SJCRH30 (cell line): Measurements from ENCODE around the gene KRTAP5-7. TPM values are rescaled to one million over a fixed set of nuclear protein-coding genes. Genes with fewer than 3 reads are reported as not detected.
A peak's percentile ranks its signal among the peaks of the same experiment; 100 is the strongest.
"Not testable (repeated sequence)": the region's sequence is repeated elsewhere in the genome, so short reads cannot be mapped to it uniquely, and the experiment has no call there.

ENCODE experiments used
- DNase-seq, 2 experiments: peaks; one replicate each; pipeline ENCODE4 v3.0.0-alpha.2; 2015 to 2020
- H3K27ac ChIP-seq: fragments of 250-450 bp; sonication (Bioruptor Pico); 2 replicates; pipeline ENCODE4 v1.5.1; 2020; ENCODE audit warnings: mild to moderate bottlenecking, moderate library complexity
- H3K27me3 ChIP-seq: fragments of 250-450 bp; sonication (Bioruptor Pico); 2 replicates; pipeline ENCODE4 v1.5.1; 2020; ENCODE audit warnings: mild to moderate bottlenecking, moderate library complexity
- H3K36me3 ChIP-seq: fragments of 250-450 bp; sonication (Bioruptor Pico); 2 replicates; pipeline ENCODE4 v1.5.1; 2020; ENCODE audit warnings: mild to moderate bottlenecking, moderate library complexity
- H3K4me1 ChIP-seq: fragments of 250-450 bp; sonication (Bioruptor Pico); 2 replicates; pipeline ENCODE4 v1.5.1; 2020; ENCODE audit warnings: mild to moderate bottlenecking, moderate library complexity
- H3K4me3 ChIP-seq: fragments of 250-450 bp; sonication (Bioruptor Pico); 2 replicates; pipeline ENCODE4 v1.5.1; 2020; ENCODE audit warnings: mild to moderate bottlenecking, moderate library complexity
- H3K9me3 ChIP-seq: fragments of 250-450 bp; sonication (Bioruptor Pico); replicated peaks from 2 replicates; pipeline ENCODE4 v1.5.1; 2020; ENCODE audit warnings: mild to moderate bottlenecking, moderate library complexity
- total RNA-seq: library from RNA; depleted of rRNA; stranded (reverse); fragments of >200 nt; shearing (Covaris generic); gene quantifications from 2 replicates; pipeline ENCODE4 v1.2.3, GENCODE V29; 2014

The KRTAP5-7 gene
- total RNA-seq, 1 experiment from 2014 or later, result not detected

GRCh38 chr11:71551711-71552110, 24.6 kb downstream of the KRTAP5-7 start:
- no peak overlapping the region for H3K27ac ChIP-seq
- H3K36me3 ChIP-seq, result no peaks in the 10 kb centered on the region
- no peaks in the 10 kb centered on the region for H3K27me3 ChIP-seq
- no peak for DNase-seq
- no peak overlapping the region for H3K4me3 ChIP-seq
- no peaks in the 10 kb centered on the region for H3K4me1 ChIP-seq
- H3K9me3 ChIP-seq, result no peaks in the 10 kb centered on the region

- Histone ChIP-seq H3K27ac (no peak overlapping the region), H3K9me3 (no peaks in the 10 kb centered on the region)
These were observed 27.9 kb downstream of the KRTAP5-7 start for GRCh38 chr11:71554996-71555395.

GRCh38 chr11:71555508-71555907, 28.4 kb downstream of the KRTAP5-7 start:
- Histone ChIP-seq H3K9me3 (no peaks in the 10 kb centered on the region), H3K27ac (no peak overlapping the region), H3K36me3 (no peaks in the 10 kb centered on the region), H3K4me1 (no peaks in the 10 kb centered on the region), H3K4me3 (no peak overlapping the region), H3K27me3 (no peaks in the 10 kb centered on the region)
- DNase-seq, result no peak

More at GRCh38 chr11:71554996-71555395, 27.9 kb downstream of the KRTAP5-7 start:
- H3K27me3 ChIP-seq, result no peaks in the 10 kb centered on the region
- no peaks in the 10 kb centered on the region for H3K4me1 ChIP-seq
- H3K4me3 ChIP-seq, result no peak overlapping the region
- H3K36me3 ChIP-seq, result no peaks in the 10 kb centered on the region
- no peak for DNase-seq

- DNase-seq, result no peak
- no peaks in the 10 kb centered on the region for H3K9me3 ChIP-seq
- no peaks in the 10 kb centered on the region for H3K27me3 ChIP-seq
- H3K27ac ChIP-seq, result no peak overlapping the region
- no peak overlapping the region for H3K4me3 ChIP-seq
- no peaks in the 10 kb centered on the region for H3K4me1 ChIP-seq
- no peaks in the 10 kb centered on the region for H3K36me3 ChIP-seq
These were observed 29.0 kb downstream of the KRTAP5-7 start for GRCh38 chr11:71556018-71556417.

- H3K27ac ChIP-seq, result no peak overlapping the region
- no peak for DNase-seq
- no peak overlapping the region for H3K4me3 ChIP-seq
- H3K36me3 ChIP-seq, result no peaks in the 10 kb centered on the region
- no peaks in the 10 kb centered on the region for H3K27me3 ChIP-seq
- H3K9me3 ChIP-seq, result no peaks in the 10 kb centered on the region
- no peaks in the 10 kb centered on the region for H3K4me1 ChIP-seq
These were observed 30.2 kb downstream of the KRTAP5-7 start for GRCh38 chr11:71557257-71557656.

GRCh38 chr11:71558996-71559395, 31.9 kb downstream of the KRTAP5-7 start:
- no peak for DNase-seq

GRCh38 chr11:71562120-71562519, 35.1 kb downstream of the KRTAP5-7 start:
- Histone ChIP-seq H3K27me3 (no peaks in the 10 kb centered on the region), H3K4me3 (no peak overlapping the region), H3K4me1 (no peaks in the 10 kb centered on the region), H3K9me3 (no peaks in the 10 kb centered on the region), H3K36me3 (no peaks in the 10 kb centered on the region), H3K27ac (no peak overlapping the region)
- no peak for DNase-seq

More at GRCh38 chr11:71558996-71559395, 31.9 kb downstream of the KRTAP5-7 start:
- H3K4me3 ChIP-seq, result no peak overlapping the region
- no peaks in the 10 kb centered on the region for H3K27me3 ChIP-seq
- H3K36me3 ChIP-seq, result no peaks in the 10 kb centered on the region
- H3K27ac ChIP-seq, result no peak overlapping the region
- H3K9me3 ChIP-seq, result no peaks in the 10 kb centered on the region
- H3K4me1 ChIP-seq, result no peaks in the 10 kb centered on the region

GRCh38 chr11:71563406-71563805, 36.3 kb downstream of the KRTAP5-7 start:
- no peaks in the 10 kb centered on the region for H3K4me1 ChIP-seq
- H3K4me3 ChIP-seq, result no peak overlapping the region
- H3K36me3 ChIP-seq, result no peaks in the 10 kb centered on the region
- H3K27me3 ChIP-seq, result no peaks in the 10 kb centered on the region
- no peaks in the 10 kb centered on the region for H3K9me3 ChIP-seq
- no peak overlapping the region for H3K27ac ChIP-seq
- DNase-seq, result peak; percentile 22 to 48

GRCh38 chr11:71564430-71564829, 37.4 kb downstream of the KRTAP5-7 start:
- no peak overlapping the region for H3K4me3 ChIP-seq
- no peak for DNase-seq
- H3K27ac ChIP-seq, result no peak overlapping the region
- H3K36me3 ChIP-seq, result no peaks in the 10 kb centered on the region
- no peaks in the 10 kb centered on the region for H3K4me1 ChIP-seq
- no peaks in the 10 kb centered on the region for H3K27me3 ChIP-seq
- H3K9me3 ChIP-seq, result no peaks in the 10 kb centered on the region

- Histone ChIP-seq H3K9me3 (no peaks in the 10 kb centered on the region), H3K4me1 (no peaks in the 10 kb centered on the region), H3K4me3 (no peak within 1 kb of the TSS), H3K27ac (no peak within 1 kb of the TSS), H3K27me3 (no peaks in the 10 kb centered on the region), H3K36me3 (no peaks in the 10 kb centered on the region)
- no peak for DNase-seq
These were observed 38.2 kb downstream of the KRTAP5-7 start, which contains the start of gene KRTAP5-10 for GRCh38 chr11:71565263-71565662. KRTAP5-10 (plus strand) TSS chr11:71565563; CDS start chr11:71565588, 25 bp downstream.

- Histone ChIP-seq H3K36me3 (no peaks in the 10 kb centered on the region), H3K9me3 (no peaks in the 10 kb centered on the region), H3K4me3 (no peak overlapping the region), H3K4me1 (no peaks in the 10 kb centered on the region), H3K27me3 (no peaks in the 10 kb centered on the region), H3K27ac (no peak overlapping the region)
- no peak for DNase-seq
These were observed 39.1 kb downstream of the KRTAP5-7 start for GRCh38 chr11:71566081-71566620.

- not testable (repeated sequence) for H3K36me3 ChIP-seq, H3K4me3 ChIP-seq, H3K27me3 ChIP-seq, H3K4me1 ChIP-seq, H3K27ac ChIP-seq, DNase-seq, H3K9me3 ChIP-seq
These were observed 39.8 kb downstream of the KRTAP5-7 start for GRCh38 chr11:71566626-71567599.

GRCh38 chr11:71567633-71568032, 40.6 kb downstream of the KRTAP5-7 start:
- H3K4me1 ChIP-seq, DNase-seq, H3K9me3 ChIP-seq, H3K27me3 ChIP-seq, H3K4me3 ChIP-seq, H3K36me3 ChIP-seq, H3K27ac ChIP-seq: not testable (repeated sequence)

- peaks cover 4% of the 10 kb centered on the region; the same call in 1 of the 2 replicates for H3K27me3 ChIP-seq
- DNase-seq, result no peak
- H3K4me1 ChIP-seq, result no peaks in the 10 kb centered on the region
- H3K4me3 ChIP-seq, result no peak overlapping the region
- H3K27ac ChIP-seq, result no peak overlapping the region
- H3K9me3 ChIP-seq, result no peaks in the 10 kb centered on the region
- no peaks in the 10 kb centered on the region for H3K36me3 ChIP-seq
These were observed 41.8 kb downstream of the KRTAP5-7 start for GRCh38 chr11:71568704-71569349.
